SU-DHL-6 (cell line): ENCODE measurements around the gene FBN2.

Source experiments
- EZH2phosphoT487 ChIP-seq: fragments of 200-600 bp; sonication (generic), shearing (Covaris generic); conservative IDR thresholded peaks from 2 replicates; pipeline ENCODE4 v1.6.1; 2018; ENCODE audit warnings: mild to moderate bottlenecking, antibody characterized with exemption, low read length, moderate library complexity, mixed read lengths
- TF ChIP-seq, protein P1 (sequence below): fragments of 200-600 bp; sonication (generic); IDR thresholded peaks from one replicate; pipeline ENCODE4 v1.5.1; 2017; ENCODE audit warnings: antibody characterized with exemption, mild to moderate bottlenecking, low read length, moderate library complexity; ENCODE audit not compliant: insufficient read depth, poor library complexity, severe bottlenecking

DNA sequence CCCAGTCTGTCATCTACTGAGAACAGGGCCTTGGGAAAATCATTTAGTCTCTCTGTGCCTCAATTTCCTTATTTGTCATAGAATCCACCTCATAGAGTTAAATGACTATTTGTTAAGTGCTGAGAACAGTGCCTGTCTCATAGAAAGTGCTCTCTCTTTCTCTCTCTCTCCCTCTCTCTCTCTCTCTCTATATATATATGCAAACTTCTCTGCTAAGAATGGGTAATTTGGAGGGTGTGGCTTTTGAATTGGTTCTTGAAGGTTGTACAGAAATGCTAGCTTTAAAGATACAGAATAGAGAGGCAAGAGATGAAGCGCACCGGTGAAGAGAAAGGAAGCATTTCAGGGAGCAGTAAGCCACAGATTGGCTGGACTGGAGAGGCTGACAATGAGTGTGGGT lies 197.4 kb downstream of the FBN2 start:
- TF ChIP-seq, protein P1, sequence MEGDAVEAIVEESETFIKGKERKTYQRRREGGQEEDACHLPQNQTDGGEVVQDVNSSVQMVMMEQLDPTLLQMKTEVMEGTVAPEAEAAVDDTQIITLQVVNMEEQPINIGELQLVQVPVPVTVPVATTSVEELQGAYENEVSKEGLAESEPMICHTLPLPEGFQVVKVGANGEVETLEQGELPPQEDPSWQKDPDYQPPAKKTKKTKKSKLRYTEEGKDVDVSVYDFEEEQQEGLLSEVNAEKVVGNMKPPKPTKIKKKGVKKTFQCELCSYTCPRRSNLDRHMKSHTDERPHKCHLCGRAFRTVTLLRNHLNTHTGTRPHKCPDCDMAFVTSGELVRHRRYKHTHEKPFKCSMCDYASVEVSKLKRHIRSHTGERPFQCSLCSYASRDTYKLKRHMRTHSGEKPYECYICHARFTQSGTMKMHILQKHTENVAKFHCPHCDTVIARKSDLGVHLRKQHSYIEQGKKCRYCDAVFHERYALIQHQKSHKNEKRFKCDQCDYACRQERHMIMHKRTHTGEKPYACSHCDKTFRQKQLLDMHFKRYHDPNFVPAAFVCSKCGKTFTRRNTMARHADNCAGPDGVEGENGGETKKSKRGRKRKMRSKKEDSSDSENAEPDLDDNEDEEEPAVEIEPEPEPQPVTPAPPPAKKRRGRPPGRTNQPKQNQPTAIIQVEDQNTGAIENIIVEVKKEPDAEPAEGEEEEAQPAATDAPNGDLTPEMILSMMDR: no peak
- no peak for TF ChIP-seq EZH2phosphoT487
